Activated T-cell treated with anti-CD3 and anti-CD28 coated beads for 24 hours (primary cell): ENCODE data around the gene APH1A.
"Not testable (repeated sequence)": the region's sequence is repeated elsewhere in the genome, so short reads cannot be mapped to it uniquely, and the experiment has no call there.

ENCODE experiments used
- DNase-seq: peaks from one replicate; pipeline ENCODE4 v3.0.0-alpha.2; 2020; ENCODE audit warnings: low read depth

APH1A gene

GRCh38 chr1:150267896-150268295, 920 bp downstream of the APH1A start:
- no peak for DNase-seq

- no peak for DNase-seq
Observed at GRCh38 chr1:150263549-150263948, 5.3 kb downstream of the APH1A start.

GRCh38 chr1:150262388-150263320, 6.2 kb downstream of the APH1A start:
- DNase-seq = no peak

GRCh38 chr1:150261367-150261766, 7.4 kb downstream of the APH1A start:
- DNase-seq = no peak

GRCh38 chr1:150259758-150260669, 8.8 kb downstream of the APH1A start:
- no peak for DNase-seq

GRCh38 chr1:150259217-150259616, 9.6 kb downstream of the APH1A start:
- DNase-seq = no peak

GRCh38 chr1:150257624-150258585, 10.9 kb downstream of the APH1A start, which contains the start of gene CA14:
Gene CA14, plus strand, starts transcription at chr1:150257774. Its CDS starts 355 bp downstream, at chr1:150258129.
- DNase-seq = no peak

- no peak for DNase-seq
Observed at GRCh38 chr1:150256554-150257341, 12.1 kb downstream of the APH1A start.

- no peak for DNase-seq
Observed at GRCh38 chr1:150256198-150256553, 12.6 kb downstream of the APH1A start.

GRCh38 chr1:150249936-150250335, 18.9 kb downstream of the APH1A start:
- DNase-seq = no peak

GRCh38 chr1:150243003-150243402, 25.8 kb downstream of the APH1A start:
- no peak for DNase-seq

- no peak for DNase-seq
Observed at GRCh38 chr1:150237746-150238145, 31.1 kb downstream of the APH1A start.

- not testable (repeated sequence) for DNase-seq
Observed at GRCh38 chr1:150237176-150237575, 31.6 kb downstream of the APH1A start.

- DNase-seq = no peak
Observed at GRCh38 chr1:150236614-150237100, 32.2 kb downstream of the APH1A start.

- peak; percentile 88 for DNase-seq
Observed at GRCh38 chr1:150235852-150236613, 32.8 kb downstream of the APH1A start, which contains the start of gene ANP32E. Gene ANP32E, minus strand, starts transcription at chr1:150236112. Its CDS starts 326 bp downstream, at chr1:150235786.

GRCh38 chr1:150235294-150235851, 33.4 kb downstream of the APH1A start:
- DNase-seq = peak; percentile 20

- peak; percentile 84 for DNase-seq
Observed at GRCh38 chr1:150234566-150235293, 34.1 kb downstream of the APH1A start.

- no peak for DNase-seq
Observed at GRCh38 chr1:150234309-150234565, 34.6 kb downstream of the APH1A start.
